Testis (tissue), 3 donors: ENCODE measurements around the gene RUVBL1. TPM values are rescaled to one million over a fixed set of nuclear protein-coding genes. Genes with fewer than 3 reads are reported as not detected.

Experiments used
- DNase-seq: peaks from one replicate; pipeline ENCODE4 v3.0.0-alpha.2; 2019
- H3K27ac ChIP-seq, 2 donors: fragments of 200-600 bp; sonication (generic); one replicate each; pipeline ENCODE4 v1.5.1; 2019
- H3K27me3 ChIP-seq: fragments of 200-600 bp; sonication (generic); one replicate; pipeline ENCODE4 v1.5.1; 2019
- H3K36me3 ChIP-seq: fragments of 200-600 bp; sonication (generic); one replicate; pipeline ENCODE4 v1.5.1; 2017; ENCODE audit warnings: low read depth; ENCODE audit errors: missing control alignments
- H3K4me1 ChIP-seq: fragments of 200-600 bp; sonication (generic); one replicate; pipeline ENCODE4 v1.5.1; 2019
- H3K4me3 ChIP-seq, 2 donors: fragments of 200-600 bp; sonication (generic); one replicate each; pipeline ENCODE4 v1.5.1; 2017 to 2019
- H3K9me3 ChIP-seq: fragments of 200-600 bp; sonication (generic); one replicate; pipeline ENCODE4 v1.5.1; 2017
- POLR2A ChIP-seq: fragments of 450-650 bp; IDR thresholded peaks from one replicate; pipeline ENCODE4 v1.6.1; 2017; ENCODE audit warnings: antibody characterized with exemption, mild to moderate bottlenecking, moderate library complexity
- WGBS, 2 donors: methylation state at CpG; one replicate each; pipeline ENCODE4 v1.1.5; 2018; 5-methylcytosine and 5-hydroxymethylcytosine counted together
- intact Hi-C: fragments of 100-400 bp; cut with DNase I; formaldehyde crosslinking; loops from one replicate; pipeline ENCODE4 v1.15.1; 2023; ENCODE audit warnings: low total_unique reads
- polyA plus RNA-seq: library from polyadenylated mRNA; stranded (reverse); fragments of 350-450 nt; fragmentation: Illumina TruSeq; extraction: RNeasy Lipid Tissue Mini Kit (QIAGEN cat#74804); gene quantifications from one replicate; pipeline ENCODE4 v1.2.3, GENCODE V29; 2014; ENCODE audit warnings: low read depth, low replicate concordance; ENCODE audit not compliant: insufficient read depth
- total RNA-seq, 2 donors: library from RNA; depleted of rRNA; stranded (reverse); fragments of >200 nt; gene quantifications; one replicate each; pipeline ENCODE4 v1.2.3, GENCODE V29; 2016
- TF ChIP-seq, protein P1 (sequence below), 3 experiments: fragments of 450-650 bp in 2 of 3; fragments of 200-600 bp in 1 of 3; sonication (generic) in 1 of 3; IDR thresholded peaks; one replicate each; pipeline ENCODE4 v1.5.1; 2016 to 2019; ENCODE audit warnings: antibody characterized with exemption in 3 of 3, mild to moderate bottlenecking in 2 of 3, moderate library complexity in 1 of 3

RUVBL1 gene
- total and polyA plus RNA-seq, 3 donors from 2014 or later, result 42.9 to 70.1 (median 52.9) TPM

DNA sequence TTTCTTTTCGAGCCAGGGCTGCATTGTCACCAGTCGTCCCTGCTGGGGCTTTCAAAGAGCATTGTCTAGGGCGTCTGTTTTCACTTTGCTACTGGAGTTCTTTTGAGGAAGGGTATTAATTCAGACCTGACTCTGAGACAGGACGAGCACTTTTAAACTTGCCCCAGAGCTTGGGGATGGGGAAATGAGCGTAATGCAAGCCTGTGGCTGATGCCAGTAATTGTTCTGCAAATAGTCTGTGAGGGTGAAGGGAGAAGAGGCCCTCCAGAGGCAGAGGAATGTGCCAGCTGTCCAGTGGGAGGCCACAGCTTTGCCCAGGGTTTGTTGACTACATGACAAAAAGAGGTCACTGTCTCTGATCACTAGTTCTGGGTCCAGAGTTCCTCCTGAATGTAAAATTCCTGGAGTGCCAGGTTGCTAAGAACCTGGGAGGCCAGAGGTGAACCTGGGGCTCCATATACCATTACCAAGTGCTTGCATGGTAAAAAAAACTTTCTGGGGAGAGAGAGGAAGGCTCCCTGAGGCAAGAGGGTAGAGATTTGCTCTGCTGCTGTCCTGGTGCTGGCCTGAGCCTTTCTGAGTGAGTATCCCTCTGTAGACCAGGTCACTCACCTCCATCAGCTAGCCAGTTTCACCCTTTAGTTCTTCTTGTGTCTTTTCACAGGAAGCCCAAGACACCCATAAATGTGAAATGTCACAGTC is 44.5 kb upstream of the RUVBL1 start:
- WGBS, 2 donors, result 71 to 72% methylated on average over 5 of the region's 5 CpGs
- intact Hi-C loops, result no loop called here
- H3K27me3 ChIP-seq, result no peaks in the 10 kb centered on the region
- H3K4me1 ChIP-seq, result no peaks in the 10 kb centered on the region
- DNase-seq, result no peak
- H3K27ac ChIP-seq, result no peak overlapping the region
- TF ChIP-seq, protein P1, sequence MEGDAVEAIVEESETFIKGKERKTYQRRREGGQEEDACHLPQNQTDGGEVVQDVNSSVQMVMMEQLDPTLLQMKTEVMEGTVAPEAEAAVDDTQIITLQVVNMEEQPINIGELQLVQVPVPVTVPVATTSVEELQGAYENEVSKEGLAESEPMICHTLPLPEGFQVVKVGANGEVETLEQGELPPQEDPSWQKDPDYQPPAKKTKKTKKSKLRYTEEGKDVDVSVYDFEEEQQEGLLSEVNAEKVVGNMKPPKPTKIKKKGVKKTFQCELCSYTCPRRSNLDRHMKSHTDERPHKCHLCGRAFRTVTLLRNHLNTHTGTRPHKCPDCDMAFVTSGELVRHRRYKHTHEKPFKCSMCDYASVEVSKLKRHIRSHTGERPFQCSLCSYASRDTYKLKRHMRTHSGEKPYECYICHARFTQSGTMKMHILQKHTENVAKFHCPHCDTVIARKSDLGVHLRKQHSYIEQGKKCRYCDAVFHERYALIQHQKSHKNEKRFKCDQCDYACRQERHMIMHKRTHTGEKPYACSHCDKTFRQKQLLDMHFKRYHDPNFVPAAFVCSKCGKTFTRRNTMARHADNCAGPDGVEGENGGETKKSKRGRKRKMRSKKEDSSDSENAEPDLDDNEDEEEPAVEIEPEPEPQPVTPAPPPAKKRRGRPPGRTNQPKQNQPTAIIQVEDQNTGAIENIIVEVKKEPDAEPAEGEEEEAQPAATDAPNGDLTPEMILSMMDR (IDR thresholded peaks at IDR 0.05), result no peak
- TF ChIP-seq POLR2A, result no peak
- H3K4me3 ChIP-seq, result no peak overlapping the region
- no peaks in the 10 kb centered on the region for H3K9me3 ChIP-seq
- no peaks in the 10 kb centered on the region for H3K36me3 ChIP-seq

DNA sequence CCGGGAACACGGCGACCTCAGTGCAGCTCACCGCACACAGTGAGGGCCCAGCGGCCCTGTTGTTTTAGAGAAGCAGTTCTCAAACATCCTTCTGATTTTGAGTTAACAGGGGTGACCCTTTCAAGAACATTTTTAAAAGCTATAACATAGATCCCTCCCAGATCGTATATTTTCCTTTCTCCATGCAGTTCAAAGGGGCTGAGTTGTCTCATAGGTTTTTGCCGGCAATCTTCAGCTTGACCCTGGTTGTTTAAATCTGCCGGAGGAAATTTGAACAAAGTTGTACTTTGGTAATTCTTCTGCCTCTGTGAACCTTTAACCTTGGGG is 44.0 kb upstream of the RUVBL1 start:
- Histone ChIP-seq H3K27me3 (no peaks in the 10 kb centered on the region), H3K36me3 (no peaks in the 10 kb centered on the region), H3K4me1 (no peaks in the 10 kb centered on the region), H3K27ac (no peak overlapping the region), H3K4me3 (no peak overlapping the region), H3K9me3 (no peaks in the 10 kb centered on the region)
- no peak for DNase-seq
- intact Hi-C loops, result no loop called here
- no peak for TF ChIP-seq POLR2A
- TF ChIP-seq, protein P1 (IDR thresholded peaks at IDR 0.05), result no peak
- WGBS, 2 donors, result 82 to 92% methylated on average over 8 of the region's 8 CpGs

DNA sequence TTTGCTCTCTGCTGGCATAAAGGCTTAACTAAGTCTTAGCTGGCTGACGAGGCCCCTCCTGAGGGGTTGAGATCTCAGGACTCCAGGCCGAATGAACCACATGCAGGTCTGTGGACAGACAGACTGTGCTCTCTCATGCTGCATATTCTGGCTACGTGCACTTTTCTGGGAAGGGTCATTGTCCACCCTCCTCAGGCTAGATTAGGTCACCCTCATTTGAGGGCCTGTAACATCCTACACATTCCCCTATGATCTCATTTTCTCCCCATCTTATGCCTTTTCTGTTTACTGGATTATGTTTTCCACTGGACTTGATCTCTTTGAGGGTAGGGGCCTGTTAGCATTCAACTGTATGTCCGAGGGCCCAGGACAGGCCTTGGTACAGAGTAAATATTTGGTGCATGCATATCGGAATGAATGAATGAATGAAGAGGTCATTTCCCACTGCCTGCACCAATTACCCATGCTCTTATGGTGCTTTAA is 43.4 kb upstream of the RUVBL1 start:
- WGBS, 2 donors, result 89 to 97% methylated on average over 5 of the region's 5 CpGs
- Histone ChIP-seq H3K4me3 (no peak overlapping the region), H3K9me3 (no peaks in the 10 kb centered on the region), H3K27ac (no peak overlapping the region), H3K4me1 (no peaks in the 10 kb centered on the region), H3K27me3 (no peaks in the 10 kb centered on the region), H3K36me3 (no peaks in the 10 kb centered on the region)
- TF ChIP-seq, protein P1 (IDR thresholded peaks at IDR 0.05), result no peak
- TF ChIP-seq POLR2A, result no peak
- intact Hi-C loops, result no loop called here
- no peak for DNase-seq

DNA sequence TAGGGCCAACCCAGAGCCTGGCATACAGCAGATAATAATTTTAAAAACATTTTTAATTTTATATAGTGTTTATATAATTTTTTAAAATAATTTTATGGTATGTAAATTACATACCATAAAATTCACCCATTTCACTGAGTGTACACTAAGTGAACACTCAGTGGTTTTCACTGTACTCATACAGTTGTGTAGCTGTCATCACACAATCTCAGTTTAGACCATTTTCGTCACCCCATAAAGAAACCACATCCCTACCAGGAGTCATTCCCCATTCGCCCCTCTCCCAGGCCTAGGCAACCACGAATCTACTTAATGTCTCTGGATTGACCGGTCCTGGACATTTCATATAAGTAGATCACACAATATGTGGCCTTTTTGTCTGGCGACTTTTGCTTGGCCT is 39.8 kb upstream of the RUVBL1 start:
- H3K4me3 ChIP-seq, result no peak overlapping the region
- no peaks in the 10 kb centered on the region for H3K9me3 ChIP-seq
- WGBS, 2 donors, result 73 to 98% methylated on average over 5 of the region's 5 CpGs
- no peaks in the 10 kb centered on the region for H3K27me3 ChIP-seq
- DNase-seq, result no peak
- intact Hi-C loops, result no loop called here
- no peak overlapping the region for H3K27ac ChIP-seq
- H3K36me3 ChIP-seq, result no peaks in the 10 kb centered on the region
- TF ChIP-seq, protein P1 (IDR thresholded peaks at IDR 0.05), result no peak
- no peak for TF ChIP-seq POLR2A
- no peaks in the 10 kb centered on the region for H3K4me1 ChIP-seq

DNA sequence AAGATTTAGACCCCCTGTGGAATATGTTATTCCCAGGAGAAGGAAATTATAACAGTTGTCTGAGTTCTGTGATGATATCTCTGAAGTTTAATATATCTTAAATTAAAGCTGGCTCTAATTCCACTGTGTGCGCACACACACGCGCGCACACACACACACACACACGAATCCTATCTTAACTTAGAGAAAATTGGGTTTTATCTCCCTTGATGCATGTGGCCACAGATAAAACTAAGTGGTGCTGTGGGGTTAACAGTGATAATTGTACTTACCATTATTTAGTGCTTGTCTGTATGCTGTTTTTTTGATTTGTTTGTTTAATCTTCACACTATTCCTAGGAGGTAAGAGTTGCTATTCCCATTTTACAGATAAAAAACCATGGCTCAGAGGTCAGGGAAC is 37.0 kb upstream of the RUVBL1 start:
- intact Hi-C loops, result no loop called here

More for the DNA sequence above, 37.0 kb upstream of the RUVBL1 start:
- Histone ChIP-seq H3K27ac (no peak overlapping the region), H3K4me1 (no peaks in the 10 kb centered on the region), H3K36me3 (no peaks in the 10 kb centered on the region), H3K9me3 (no peaks in the 10 kb centered on the region), H3K27me3 (no peaks in the 10 kb centered on the region), H3K4me3 (no peak overlapping the region)
- DNase-seq, result no peak
- 89 to 93% methylated on average over 5 of the region's 5 CpGs for WGBS, 2 donors
- TF ChIP-seq, protein P1 (IDR thresholded peaks at IDR 0.05), result no peak
- TF ChIP-seq POLR2A, result no peak
